HG03064 (cell line): ENCODE results near the gene RARA.
"Not testable (repeated sequence)": the region's sequence is repeated elsewhere in the genome, so short reads cannot be mapped to it uniquely, and the experiment has no call there.

Experiments used
- ATAC-seq: cut with Tn5 transposase; IDR thresholded peaks from one replicate; pipeline ENCODE4 v1.9.1; 2021; ENCODE audit warnings: low read depth; ENCODE audit not compliant: unreplicated experiment

RARA gene

DNA sequence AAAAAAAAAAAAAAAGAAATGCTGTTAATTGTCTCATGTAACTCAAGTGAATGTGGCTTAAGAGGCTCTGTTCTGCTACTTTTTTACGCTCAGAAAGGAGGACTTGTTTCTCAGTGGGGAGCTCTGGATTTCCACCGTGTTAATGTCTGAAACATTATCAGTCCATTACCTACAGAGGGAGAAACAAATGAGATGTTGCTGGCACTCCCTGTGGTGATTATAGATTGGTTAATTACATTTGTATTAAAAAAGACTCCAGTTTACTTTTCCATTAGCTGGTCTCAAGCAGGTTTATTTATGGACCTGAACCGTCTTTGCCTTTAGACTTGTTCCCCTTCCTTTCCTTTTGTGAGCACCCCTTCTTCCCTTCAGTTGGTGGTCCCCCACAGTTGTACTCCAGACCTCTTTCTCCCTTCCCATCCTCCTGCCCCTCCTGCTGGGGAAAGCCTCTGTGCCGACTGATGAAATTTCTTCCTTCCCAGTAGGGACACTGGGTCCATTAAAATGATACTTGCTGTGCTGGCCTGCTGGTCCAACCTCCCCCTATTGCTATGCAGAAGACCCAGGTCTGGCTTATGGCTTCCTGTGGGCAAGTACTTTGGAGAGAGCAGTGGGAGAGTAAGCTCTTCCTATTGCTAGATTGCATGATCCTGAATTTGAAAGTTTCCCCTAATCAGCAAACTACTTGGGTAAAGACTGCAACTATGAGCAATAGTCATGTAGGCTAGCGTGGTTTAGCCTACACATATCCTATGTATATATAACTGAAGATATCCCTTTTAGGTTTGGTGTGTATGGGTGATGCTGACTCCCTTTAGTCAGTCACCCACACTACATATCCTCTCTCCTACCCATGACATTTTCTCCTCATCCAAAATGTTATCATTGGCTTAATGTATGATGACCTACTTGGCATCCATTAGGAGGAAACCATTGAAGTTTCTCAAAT is 13.2 kb upstream of the RARA start:
- no peak for ATAC-seq

DNA sequence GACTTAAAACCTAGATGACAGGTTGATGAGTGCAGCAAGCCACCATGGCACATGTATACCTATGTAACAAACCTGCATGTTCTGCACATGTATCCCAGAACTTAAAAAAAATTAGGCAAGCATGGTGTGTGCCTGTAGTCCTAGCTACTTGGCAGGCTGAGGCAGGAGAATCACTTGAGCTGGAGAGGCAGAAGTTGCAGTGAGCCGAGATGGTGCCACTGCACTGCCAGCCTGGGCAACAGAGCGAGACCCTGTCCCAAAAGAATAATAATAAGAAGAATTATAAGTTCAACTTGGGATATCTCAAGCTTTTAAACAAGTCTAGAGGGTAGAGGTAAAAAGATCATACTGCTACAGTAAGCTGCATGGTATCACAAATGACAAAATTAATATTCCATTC is 11.5 kb upstream of the RARA start:
- no peak for ATAC-seq

DNA sequence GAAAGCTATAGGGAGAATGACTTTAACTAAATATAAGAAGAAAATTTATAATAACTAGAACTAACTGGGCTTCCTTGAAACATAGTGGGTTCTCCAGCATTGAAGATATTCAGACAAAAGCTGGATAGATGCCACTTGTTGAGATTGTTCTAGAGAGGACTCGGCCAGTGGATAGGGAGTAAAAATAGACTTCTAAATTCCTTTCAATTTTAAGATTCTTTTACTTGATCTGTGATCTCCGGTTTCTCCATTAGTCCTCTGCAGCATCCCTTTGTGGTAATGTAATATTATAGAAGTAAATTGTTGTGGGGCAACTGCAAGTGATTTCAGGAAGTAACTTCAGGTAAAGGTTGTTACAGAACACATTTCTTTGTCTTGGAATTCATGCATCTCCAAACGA is 10.3 kb upstream of the RARA start:
- ATAC-seq, result no peak

DNA sequence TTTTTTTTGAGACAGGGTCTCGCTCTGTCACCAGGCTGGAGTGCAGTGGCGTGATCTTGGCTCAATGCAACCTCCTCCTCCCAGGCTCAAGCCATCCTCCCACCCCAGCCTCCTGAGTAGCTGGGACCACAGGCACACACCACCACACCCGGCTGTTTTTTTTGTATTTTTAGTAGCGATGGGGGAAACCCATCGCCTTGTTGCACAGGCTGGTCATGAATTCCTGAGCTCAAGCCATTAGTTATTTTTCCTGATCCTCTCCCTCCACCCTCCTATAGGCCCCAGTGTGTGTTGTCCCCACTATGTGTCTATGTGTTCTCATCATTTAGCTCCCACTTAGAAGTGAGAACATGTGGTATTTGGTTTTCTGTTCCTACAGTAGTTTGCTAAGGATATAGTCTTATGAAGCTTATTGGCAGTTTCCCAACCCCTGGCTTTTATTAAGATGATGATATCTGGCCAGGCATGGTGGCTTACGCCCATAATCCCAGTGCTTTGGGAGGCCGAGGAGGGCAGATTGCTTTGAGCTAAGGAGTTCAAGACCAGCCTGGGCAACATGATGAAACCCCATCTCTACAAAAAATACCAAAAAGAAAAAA is 9.7 kb upstream of the RARA start:
- ATAC-seq, result not testable (repeated sequence)

DNA sequence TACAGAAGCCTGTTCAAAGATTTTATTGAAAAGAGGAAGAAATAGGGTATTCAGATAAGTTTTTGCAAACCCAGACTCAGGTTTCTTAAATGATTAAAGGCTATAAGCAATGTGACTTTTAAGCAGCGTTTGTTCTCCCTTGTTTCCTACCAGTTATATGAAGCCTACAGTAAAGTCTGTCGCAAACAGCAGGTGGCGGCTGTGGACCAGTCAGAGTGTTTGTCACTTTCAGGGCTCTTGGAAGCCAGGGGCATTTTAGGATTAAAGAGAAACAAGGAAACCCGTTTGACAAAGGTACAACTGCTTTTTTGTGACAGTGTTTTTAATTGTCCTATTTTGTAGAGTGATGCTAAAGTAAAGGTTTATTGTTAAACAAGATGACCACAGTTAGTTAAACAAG is 7.7 kb upstream of the RARA start:
- ATAC-seq, result no peak

DNA sequence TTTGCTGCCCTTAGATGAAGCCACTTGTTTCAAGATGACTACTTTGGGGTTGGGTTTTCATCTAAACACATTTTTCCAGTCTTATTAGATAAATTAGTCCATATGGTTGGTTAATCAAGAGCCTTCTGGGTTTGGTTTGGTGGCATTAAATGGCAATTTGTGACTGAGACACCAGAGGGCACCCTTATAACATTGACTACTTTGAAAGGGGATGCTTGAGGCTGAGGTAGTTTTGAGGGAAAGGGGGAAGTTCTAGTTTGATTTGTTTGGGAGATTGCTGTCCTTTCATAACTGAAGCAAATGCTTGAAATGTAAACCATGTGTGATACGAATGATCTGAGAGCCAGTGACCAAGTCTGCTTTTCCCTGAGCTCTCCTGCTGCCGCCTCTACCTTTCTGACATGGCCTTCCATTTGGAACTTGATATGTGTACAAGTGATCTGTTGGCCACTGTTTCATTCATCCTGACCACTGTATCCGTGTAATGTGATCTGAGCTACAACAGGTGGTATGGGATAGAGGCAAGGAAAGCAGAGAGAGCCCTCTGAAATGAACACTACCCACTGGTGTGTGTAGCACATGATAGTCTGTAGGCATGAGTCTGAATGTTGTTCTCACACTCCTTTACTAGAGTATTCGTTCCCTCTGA is 5.8 kb upstream of the RARA start:
- ATAC-seq, result no peak

DNA sequence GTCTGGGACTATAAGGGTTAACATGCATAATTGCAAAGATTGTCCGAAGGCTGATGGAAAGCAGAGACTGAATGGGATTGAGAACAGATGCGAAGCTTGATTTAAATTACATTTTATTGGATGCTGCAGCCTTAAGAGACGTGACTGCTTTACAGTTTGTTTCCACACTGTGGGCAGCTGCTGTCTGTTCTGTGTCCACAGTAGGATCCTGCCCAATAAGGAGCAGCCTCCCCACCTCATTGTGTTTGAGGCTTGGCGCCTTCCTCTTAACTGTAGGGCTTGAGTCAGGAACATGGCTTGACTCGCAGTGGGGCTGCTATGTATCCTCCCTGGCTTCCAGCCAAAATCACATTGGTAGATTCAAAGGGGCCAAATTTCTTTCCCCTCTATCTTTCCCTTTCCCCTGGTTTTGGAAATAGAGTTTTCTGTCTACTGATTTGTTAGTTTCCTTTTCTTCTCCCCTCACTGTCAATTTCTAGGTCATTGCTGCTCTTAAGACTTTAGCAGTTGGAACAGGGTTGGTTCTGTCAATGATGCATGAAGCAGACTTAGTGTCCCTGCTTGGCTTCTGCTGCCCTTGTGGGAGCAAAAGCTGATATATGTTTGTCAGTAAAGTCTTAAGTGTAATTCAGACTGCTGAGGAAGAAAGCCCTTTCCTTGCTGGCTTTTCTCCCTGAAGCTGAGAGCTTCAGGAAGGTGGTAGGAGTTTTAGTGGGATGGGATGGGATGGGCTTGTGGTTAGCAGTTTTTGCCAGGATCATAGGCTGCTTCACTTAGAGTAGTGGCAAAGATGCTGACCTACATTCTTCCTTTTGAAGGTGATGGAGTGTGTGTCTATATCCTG is 5.0 kb upstream of the RARA start:
- ATAC-seq, result no peak

DNA sequence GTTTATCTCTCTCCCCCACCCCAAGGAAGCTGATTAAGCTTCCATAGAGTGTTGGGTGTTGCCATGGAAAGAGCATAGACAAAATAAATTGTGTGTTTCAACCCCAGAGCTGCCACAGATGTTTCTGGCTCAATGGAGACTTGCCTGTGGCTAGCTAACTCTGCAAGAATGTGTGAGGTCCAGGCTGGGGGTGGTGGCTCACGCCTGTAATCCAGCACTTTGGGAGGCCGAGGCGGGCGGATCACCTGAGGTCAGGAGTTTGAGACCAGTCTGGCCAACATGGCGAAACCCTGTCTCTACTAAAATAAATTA is 4.5 kb upstream of the RARA start:
- not testable (repeated sequence) for ATAC-seq

DNA sequence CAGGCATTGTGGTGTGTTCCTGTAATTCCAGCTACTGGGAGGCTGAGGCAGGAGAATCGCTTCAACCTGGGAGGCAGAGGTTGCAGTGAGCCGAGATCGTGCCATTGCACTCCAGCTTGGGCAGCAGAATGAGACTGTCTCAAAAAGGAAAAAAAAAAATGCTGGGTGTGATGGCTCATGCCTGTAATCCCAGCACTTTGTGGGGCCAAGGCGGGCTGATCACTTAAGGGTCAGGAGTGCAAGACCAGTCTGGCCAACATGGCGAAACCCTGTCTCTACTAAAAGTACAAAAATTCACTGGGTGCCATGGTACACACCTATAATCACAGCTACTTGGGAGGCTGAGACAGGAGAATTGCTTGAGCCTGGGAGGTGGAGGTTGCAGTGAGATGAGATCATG is 4.1 kb upstream of the RARA start:
- ATAC-seq, result not testable (repeated sequence)

DNA sequence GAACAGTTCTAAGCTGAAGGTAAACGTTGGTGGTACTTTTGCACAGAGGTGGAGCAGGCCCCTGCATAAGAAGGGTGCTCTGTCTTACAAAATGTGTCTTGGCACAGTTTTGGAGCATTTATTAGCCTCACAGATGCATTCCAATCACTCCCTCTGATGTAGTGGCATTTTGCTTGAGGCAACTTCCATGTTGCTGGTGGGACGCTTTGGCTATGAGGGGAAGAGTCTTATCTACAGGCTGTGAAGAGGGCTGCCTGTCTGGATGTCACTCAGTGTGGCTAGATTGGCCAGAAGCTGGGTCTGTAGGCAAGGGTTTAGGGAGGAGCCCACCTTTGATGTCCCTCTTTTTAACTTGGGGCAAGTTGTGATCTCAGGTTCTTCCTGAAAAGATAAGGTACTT is 2.6 kb upstream of the RARA start:
- no peak for ATAC-seq

DNA sequence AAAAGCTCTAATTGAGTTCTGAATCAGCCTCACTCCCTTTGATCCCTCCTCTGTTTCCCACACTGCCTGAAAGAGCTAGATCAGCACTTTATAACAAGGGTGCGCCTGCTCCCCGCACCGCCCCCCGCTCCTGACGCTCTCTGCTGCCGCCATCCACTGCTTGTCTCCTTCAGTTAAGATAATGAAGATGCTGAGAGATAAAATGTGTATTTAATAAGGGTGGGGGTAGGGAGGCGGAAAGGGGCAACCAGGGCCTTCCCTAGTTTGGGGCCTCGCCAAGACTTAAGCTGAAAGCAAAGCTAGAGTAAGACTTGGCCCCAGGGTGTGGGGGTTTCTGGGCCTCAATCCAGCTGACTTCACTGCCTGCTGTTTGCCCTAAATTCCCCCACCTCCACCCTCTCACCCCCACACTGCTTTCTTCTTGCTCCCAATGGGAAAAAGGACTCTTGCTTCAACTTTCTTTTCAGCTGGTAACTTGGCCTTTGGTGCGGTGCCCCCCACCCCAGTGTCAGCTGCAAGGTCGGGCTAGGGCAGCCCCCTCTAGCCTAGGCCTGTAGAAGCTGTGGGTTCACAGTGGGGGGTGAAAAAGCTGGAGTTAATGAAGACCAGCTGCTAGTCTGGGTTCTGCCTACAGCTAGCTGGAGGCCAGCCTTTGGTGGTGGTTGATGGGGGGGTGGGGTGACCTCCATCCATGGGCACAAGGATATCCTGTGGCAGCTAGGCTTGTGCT is 1.8 kb upstream of the RARA start:
- ATAC-seq, result no peak

DNA sequence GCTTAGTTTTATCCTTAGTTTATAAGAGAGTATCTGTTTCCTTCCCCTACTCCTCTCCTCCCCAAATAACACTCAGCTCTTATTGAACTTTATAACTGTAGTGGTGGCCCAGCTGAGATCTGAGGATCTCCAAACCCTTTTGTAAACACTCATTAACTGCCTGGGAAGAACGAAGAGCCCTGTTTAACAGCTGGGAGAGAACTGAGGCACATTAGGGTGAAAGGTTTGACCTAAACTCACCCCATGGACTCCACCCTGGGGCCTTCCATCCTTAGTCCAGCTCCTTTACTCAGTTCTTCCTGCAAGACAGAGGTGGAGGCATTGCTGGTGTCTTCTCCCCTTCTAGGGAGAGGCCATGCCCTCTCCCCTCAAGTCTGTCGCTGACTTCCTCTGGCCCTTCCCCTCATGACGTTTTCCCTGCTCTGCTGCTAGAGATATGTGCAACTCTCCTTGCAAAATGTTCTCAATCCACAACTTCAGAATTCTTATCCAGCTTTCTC is 1.2 kb upstream of the RARA start:
- no peak for ATAC-seq

DNA sequence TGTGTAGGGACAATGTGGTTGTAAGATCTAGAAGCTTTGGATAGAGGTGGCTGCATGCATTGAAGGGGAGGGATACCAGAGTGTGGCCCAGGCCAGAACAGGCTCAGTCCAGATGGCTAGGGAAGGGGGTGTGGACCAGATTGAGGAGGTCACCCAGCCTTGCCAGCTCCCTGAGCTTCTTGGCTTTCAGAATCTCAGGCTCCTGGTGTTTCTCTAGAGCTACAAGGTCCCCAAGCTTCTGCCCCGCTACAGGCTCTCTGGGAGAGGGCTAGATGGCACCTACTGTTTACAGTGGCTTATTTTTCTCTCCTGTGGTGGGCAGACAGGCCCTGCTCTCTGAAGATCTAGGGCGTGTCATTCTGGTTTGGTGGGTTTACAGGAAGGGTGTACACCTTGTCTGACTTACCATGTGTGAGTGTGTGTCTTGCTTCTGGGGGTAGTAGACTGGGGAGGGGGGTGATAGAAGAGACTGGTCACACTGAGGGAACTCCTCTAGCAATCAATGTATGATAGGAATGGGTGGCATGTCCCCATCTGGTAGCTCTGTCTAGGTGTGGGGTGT is 1.1 kb downstream of the RARA start:
- ATAC-seq, result no peak

DNA sequence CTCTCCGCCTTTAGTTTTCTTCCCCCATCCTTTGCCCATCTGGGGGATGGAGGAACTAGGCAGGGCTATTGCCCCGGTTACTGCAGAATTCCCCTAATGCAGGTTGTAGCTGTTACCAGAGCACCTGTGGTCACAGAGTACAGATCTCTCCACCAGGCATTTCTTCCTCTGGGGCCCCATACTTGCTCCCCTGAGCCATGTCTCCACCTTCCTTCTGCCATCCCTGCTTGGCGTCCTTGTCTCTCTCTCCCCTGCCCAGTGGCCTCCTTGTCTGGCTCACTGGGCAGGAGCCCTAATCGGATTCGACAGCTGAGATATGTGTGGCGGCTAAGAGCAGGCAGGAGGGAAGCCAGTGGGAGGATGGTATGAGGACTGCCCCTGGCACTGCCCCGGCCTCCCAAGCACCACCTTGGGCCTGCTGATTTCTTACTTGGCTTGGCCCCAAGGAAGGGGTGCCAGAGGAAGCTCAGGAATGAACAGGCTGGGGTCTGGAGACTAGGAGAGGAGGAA is 2.0 kb downstream of the RARA start:
- ATAC-seq, result no peak

DNA sequence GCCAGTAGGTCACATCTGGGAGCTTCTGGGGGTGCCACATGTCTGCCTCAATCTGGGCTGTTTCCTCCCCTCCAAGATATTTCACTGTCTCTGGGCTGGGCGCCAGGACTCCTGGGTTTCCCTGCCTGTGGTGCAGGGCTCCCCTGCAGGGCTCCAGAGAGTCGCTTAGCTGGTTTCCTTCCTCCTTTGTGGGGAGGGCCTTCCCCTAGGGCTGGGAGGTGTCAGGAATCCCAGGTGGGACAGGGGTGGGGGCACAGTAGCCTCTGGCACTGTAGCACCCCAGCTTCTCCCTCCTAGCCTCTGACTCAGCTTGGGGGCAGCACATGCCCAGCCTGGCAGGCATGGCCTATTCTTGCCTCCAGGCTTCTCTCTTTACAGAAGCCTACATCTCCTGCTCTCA is 2.6 kb downstream of the RARA start:
- no peak for ATAC-seq

DNA sequence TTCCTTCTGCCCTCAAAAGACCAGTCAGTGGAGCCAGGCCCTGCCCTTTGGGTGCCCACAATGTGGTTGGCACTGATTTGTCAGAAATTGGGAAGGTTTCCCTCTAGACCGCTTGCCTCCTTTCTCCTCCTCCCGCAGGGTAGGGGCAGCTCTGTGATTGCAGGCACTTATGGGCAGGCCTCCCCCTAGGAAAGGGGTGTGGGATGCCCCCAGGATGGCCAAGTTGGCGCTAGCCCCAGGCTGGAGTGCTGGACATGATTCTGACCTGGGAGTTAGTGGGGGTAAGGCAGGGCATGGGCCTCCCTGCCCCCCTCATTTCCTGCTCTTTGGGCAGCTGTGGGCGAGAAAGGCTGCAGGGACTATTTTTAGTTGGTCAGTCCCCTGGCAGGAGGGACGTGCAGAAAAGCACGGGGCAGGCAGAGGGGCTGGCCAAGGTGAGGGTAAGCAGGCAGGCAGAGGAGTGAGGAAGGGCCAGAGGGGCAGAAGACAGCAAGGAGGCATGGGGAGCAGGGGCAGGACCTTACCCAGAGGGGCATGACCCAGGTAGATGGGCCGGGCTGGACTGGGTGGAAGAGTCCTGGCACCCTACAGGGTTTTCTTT is 3.3 kb downstream of the RARA start:
- no peak for ATAC-seq

DNA sequence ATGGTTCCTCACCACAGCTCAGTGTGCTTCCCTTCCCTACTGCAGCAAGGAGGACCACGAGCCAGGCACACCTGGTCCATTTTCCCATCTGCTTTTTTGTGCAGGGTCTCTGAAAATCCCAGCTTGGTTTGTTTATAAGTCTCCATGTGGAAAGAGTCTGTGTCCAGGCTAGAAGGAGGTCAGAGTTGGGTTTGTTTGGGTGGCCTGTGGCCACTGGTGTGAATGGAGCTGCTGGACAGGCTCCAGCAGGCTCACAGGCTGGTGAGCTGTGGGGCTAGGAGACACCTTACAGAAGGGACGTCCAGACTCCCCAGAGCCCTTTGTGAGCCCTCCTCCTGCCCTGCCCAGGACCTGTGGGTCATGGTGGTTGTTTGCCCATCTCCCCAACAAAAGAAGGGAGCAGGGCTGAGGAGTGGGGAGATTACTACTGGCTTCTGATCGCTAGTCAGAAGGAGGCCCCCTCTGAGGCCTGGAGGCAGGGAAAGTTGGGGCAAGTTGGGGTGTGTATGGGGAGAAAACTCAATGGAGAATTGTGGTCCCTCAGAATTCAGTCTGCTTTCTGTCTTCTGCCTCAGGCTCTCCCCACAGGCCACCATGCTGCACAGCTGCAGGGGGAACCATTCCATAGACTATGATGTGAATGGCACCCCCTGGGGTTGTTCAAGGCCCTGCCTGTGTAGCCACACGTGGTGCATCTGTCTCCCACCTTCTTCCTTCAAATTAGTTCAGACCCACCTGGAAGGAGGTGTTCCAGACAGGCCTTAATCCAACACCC is 4.1 kb downstream of the RARA start:
- ATAC-seq, result no peak
